ENCODE results near the gene TMEM132C.

DNA sequence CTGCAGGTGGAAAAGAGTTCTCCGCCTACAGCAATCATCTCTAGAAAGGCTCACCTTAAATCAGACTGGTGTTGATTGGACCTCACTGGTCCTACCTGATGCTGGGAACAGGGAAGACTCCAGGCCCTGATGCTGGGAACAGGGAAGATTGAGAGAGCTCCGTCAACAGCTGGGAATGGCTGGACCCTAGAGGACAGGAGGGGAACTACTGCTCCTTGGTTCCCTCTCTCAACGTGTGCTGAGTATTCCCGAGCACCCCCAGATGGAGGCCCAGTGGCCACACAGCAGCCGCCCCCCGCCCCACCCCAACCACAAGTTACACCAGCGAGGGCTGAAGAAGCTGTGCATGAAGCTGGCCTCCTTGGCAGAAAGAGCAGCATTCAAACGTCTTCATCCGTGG, 316.5 kb downstream of the TMEM132C start:
- TF ChIP-seq, protein P1, sequence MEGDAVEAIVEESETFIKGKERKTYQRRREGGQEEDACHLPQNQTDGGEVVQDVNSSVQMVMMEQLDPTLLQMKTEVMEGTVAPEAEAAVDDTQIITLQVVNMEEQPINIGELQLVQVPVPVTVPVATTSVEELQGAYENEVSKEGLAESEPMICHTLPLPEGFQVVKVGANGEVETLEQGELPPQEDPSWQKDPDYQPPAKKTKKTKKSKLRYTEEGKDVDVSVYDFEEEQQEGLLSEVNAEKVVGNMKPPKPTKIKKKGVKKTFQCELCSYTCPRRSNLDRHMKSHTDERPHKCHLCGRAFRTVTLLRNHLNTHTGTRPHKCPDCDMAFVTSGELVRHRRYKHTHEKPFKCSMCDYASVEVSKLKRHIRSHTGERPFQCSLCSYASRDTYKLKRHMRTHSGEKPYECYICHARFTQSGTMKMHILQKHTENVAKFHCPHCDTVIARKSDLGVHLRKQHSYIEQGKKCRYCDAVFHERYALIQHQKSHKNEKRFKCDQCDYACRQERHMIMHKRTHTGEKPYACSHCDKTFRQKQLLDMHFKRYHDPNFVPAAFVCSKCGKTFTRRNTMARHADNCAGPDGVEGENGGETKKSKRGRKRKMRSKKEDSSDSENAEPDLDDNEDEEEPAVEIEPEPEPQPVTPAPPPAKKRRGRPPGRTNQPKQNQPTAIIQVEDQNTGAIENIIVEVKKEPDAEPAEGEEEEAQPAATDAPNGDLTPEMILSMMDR (IDR thresholded peaks at IDR 0.05): no peak
- TF ChIP-seq, protein P2, sequence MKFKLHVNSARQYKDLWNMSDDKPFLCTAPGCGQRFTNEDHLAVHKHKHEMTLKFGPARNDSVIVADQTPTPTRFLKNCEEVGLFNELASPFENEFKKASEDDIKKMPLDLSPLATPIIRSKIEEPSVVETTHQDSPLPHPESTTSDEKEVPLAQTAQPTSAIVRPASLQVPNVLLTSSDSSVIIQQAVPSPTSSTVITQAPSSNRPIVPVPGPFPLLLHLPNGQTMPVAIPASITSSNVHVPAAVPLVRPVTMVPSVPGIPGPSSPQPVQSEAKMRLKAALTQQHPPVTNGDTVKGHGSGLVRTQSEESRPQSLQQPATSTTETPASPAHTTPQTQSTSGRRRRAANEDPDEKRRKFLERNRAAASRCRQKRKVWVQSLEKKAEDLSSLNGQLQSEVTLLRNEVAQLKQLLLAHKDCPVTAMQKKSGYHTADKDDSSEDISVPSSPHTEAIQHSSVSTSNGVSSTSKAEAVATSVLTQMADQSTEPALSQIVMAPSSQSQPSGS (CRISPR knock-in tag; IDR thresholded peaks at IDR 0.05; ENCODE audit: borderline replicate concordance, low read depth): no peak
- TF ChIP-seq FOXJ3 (CRISPR knock-in tag; IDR thresholded peaks at IDR 0.05; ENCODE audit: borderline replicate concordance): no peak
- TF ChIP-seq, protein P3, sequence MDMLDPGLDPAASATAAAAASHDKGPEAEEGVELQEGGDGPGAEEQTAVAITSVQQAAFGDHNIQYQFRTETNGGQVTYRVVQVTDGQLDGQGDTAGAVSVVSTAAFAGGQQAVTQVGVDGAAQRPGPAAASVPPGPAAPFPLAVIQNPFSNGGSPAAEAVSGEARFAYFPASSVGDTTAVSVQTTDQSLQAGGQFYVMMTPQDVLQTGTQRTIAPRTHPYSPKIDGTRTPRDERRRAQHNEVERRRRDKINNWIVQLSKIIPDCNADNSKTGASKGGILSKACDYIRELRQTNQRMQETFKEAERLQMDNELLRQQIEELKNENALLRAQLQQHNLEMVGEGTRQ (CRISPR knock-in tag; IDR thresholded peaks at IDR 0.05): no peak
- TF ChIP-seq PREB (CRISPR knock-in tag; IDR thresholded peaks at IDR 0.05; ENCODE audit: borderline replicate concordance): no peak
- TF ChIP-seq ZNF263 (CRISPR knock-in tag; IDR thresholded peaks at IDR 0.05; ENCODE audit: low read depth): no peak
- no peak for TF ChIP-seq FOXK1 (CRISPR knock-in tag; IDR thresholded peaks at IDR 0.05)
- TF ChIP-seq TCF7 (CRISPR knock-in tag; IDR thresholded peaks at IDR 0.05; ENCODE audit: low read depth): no peak
- no peak for TF ChIP-seq JUN (CRISPR knock-in tag; IDR thresholded peaks at IDR 0.05)
- no peak for TF ChIP-seq CREB1 (CRISPR knock-in tag; IDR thresholded peaks at IDR 0.05)
- TF ChIP-seq, protein P4, sequence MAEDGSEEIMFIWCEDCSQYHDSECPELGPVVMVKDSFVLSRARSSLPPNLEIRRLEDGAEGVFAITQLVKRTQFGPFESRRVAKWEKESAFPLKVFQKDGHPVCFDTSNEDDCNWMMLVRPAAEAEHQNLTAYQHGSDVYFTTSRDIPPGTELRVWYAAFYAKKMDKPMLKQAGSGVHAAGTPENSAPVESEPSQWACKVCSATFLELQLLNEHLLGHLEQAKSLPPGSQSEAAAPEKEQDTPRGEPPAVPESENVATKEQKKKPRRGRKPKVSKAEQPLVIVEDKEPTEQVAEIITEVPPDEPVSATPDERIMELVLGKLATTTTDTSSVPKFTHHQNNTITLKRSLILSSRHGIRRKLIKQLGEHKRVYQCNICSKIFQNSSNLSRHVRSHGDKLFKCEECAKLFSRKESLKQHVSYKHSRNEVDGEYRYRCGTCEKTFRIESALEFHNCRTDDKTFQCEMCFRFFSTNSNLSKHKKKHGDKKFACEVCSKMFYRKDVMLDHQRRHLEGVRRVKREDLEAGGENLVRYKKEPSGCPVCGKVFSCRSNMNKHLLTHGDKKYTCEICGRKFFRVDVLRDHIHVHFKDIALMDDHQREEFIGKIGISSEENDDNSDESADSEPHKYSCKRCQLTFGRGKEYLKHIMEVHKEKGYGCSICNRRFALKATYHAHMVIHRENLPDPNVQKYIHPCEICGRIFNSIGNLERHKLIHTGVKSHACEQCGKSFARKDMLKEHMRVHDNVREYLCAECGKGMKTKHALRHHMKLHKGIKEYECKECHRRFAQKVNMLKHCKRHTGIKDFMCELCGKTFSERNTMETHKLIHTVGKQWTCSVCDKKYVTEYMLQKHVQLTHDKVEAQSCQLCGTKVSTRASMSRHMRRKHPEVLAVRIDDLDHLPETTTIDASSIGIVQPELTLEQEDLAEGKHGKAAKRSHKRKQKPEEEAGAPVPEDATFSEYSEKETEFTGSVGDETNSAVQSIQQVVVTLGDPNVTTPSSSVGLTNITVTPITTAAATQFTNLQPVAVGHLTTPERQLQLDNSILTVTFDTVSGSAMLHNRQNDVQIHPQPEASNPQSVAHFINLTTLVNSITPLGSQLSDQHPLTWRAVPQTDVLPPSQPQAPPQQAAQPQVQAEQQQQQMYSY (CRISPR knock-in tag; IDR thresholded peaks at IDR 0.05): no peak
- no peak for TF ChIP-seq NFYB (CRISPR knock-in tag; conservative IDR thresholded peaks at IDR 0.05; ENCODE audit: low read depth)

Measured in WTC11 (cell line).